ENCODE measurements around the gene TECRL.

The TECRL gene

GRCh38 chr4:64326507-64326906, 82.7 kb downstream of the TECRL start:
- DNase-seq = no peak

DNA sequence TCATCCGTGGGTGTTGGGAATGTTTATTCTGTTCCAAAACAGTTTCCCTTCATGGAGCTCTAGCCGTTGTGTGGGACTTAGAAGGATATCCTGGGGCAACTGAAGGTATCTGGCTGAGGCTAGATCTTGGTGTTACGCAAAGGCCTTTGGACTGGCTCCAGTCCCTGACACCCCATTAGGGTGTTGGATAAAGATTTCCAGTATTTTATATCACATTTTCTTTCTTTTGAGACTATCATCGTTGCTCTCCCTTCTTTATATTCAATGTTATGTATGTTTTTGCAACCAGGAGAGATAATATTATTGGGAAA, 103.0 kb downstream of the TECRL start:
- DNase-seq = no peak

DNA sequence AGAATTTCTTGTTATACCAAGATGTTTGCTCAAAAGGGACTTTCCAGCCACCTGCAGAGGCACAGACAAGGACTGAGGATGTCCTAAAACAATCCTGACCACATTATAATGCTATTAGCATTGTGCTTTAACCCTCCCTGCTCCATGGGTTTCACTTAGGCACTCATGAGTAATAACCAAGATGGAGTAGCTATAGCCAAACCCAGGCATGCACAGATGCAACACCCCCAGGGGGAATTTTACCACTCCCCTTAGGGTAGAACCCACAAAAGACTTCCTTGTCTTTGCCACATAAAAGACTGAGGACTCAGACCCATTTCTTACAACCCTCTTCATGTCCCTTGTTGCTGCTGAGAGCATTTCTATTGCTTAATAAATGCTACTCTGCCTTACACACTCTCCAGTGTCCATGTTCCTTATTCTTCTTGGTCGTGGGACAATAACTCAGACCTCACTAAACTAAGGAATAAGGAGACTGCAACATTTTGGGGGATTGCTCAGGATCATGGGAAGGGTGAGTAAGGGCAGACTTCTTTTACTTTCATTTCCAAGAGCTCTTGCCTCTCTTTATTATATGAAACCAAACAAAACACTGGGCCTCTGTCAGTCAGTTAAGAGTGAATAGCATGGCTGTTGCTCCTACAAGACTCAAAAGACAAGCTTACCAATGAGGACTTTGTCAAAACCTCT, 103.5 kb downstream of the TECRL start:
- DNase-seq = no peak

GRCh38 chr4:64272432-64272831, 136.8 kb downstream of the TECRL start:
- DNase-seq = no peak

GRCh38 chr4:64271601-64272081, 137.6 kb downstream of the TECRL start:
- DNase-seq = no peak

GRCh38 chr4:64266669-64267068, 142.6 kb downstream of the TECRL start:
- DNase-seq = no peak

GRCh38 chr4:64266263-64266662, 143.0 kb downstream of the TECRL start:
- no peak for DNase-seq

DNA sequence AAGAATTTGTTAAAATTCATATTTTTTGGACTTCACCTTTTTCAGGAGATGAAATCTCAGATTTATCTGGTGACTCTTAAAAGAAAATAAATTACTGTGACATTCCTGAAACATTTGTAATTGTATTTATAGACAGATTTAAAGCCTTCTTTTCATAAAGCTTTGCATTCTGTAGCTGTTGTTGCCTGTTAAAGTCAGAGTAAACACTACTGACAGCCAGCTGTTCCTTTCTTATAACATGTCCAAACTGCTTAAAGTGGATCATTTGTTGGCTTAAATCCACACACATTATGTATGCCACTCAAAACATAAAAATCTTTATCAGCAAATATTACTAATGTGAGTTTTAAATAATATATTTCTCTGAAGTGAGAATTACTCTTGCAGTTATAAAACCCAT, 157.5 kb downstream of the TECRL start:
- no peak for DNase-seq

- DNase-seq = no peak
Observed at GRCh38 chr4:64250488-64250887, 158.8 kb downstream of the TECRL start.

DNA sequence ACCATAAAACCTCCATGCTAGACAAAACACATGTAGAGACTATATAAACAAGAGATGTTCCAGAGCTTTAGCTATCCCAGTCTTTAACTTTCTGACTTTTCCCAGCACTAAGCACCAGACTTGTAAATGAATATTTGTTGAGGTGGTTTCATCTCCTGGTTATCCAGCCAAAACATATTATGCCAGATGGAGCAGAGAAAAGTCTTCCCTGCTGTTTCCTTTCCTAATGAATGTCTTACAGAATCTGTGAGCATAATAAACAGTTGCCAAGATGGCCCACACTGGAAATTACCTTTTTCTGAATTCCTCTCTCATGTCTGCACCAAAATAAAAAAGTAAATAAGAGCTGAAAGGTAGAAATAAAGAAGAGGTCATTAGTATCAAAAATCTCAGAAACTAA, 159.2 kb downstream of the TECRL start:
- DNase-seq = no peak

DNA sequence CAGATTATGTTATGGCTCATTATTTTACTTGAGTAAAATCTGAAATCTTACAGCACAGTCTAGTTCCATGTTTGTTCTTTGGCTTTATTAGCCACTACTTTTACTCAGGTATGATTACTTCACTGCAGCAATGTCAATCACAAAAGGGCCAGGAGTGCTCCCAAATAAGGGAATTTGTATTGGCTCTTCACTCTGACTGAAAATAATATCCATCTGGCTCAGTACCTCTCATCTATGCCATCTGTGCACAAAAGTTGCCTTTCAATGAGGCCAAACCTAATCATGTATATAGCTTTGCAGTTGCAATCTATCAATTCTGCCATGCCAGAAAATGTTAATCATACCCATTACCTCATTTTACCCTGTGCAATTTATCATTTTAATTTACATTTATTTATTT, 161.1 kb downstream of the TECRL start:
- DNase-seq = no peak

GRCh38 chr4:64230709-64231310, 178.4 kb downstream of the TECRL start:
- DNase-seq = no peak
